ENCODE data around the gene FCN1. TPM values are rescaled to one million over a fixed set of nuclear protein-coding genes. Genes with fewer than 3 reads are reported as not detected.

The FCN1 gene
- polyA plus RNA-seq, 1 donor (not counting 4 experiments of a cell fraction or from before 2014, with no cell fraction given), result not detected

- H3K79me2 ChIP-seq (ENCODE audit: control insufficient read depth, insufficient read depth, low read length), result no peaks in the 10 kb centered on the region
- no peak overlapping the region for H3K9ac ChIP-seq (ENCODE audit: control insufficient read depth, extremely low read depth, insufficient read depth, low read length)
- H3K9me3 ChIP-seq (ENCODE audit: control insufficient read depth, low read depth, low read length), result no peaks in the 10 kb centered on the region
- H3K36me3 ChIP-seq (ENCODE audit: control insufficient read depth in 2 of 2, extremely low read depth in 1 of 2, insufficient read depth in 2 of 2, low read length in 2 of 2), result no peaks in the 10 kb centered on the region
- DNase-seq (ENCODE audit: low read depth, low spot score) (no peak), FAIRE-seq (no peak)
- dilution Hi-C loops (cut with MboI; ENCODE audit: extremely low pct_ligation_motif_present, low sequenced_read_pairs), result no loop called here
- H3K4me3 ChIP-seq (ENCODE audit: control insufficient read depth in 2 of 3, extremely low read depth in 1 of 3, insufficient read depth in 2 of 3, low read depth in 1 of 3, low read length in 3 of 3), result no peak overlapping the region
- H4K20me1 ChIP-seq (ENCODE audit: control insufficient read depth, extremely low read depth, insufficient read depth, low read length), result no peaks in the 10 kb centered on the region
- H3K27me3 ChIP-seq (ENCODE audit: control insufficient read depth, extremely low read depth, insufficient read depth, low read length), result peaks cover 9% of the 10 kb centered on the region
- H3K9me1 ChIP-seq (ENCODE audit: control insufficient read depth, extremely low read depth, insufficient read depth, low read length), result no peaks in the 10 kb centered on the region
- H3K4me2 ChIP-seq (ENCODE audit: control insufficient read depth, extremely low read depth, insufficient read depth, low read depth, low read length), result no peak overlapping the region
- H3K27ac ChIP-seq (ENCODE audit: control insufficient read depth, insufficient read depth, low read length), result no peak overlapping the region
- H2AFZ ChIP-seq (ENCODE audit: control insufficient read depth, low read length), result no peak overlapping the region
- peaks cover 3% of the 10 kb centered on the region for H3K4me1 ChIP-seq (ENCODE audit: control insufficient read depth, extremely low read depth, insufficient read depth, low read length)
- TF ChIP-seq EZH2 (IDR thresholded peaks at IDR 0.05; ENCODE audit: low read length) (no peak), CTCF (optimal IDR thresholded peaks at IDR 0.05 in 1 of 3, IDR thresholded peaks at IDR 0.05 in 1 of 3, conservative IDR thresholded peaks at IDR 0.05 in 1 of 3; ENCODE audit: extremely low read depth in 1 of 3, insufficient read depth in 2 of 3, low read length in 3 of 3) (no peak)
These were observed 23.4 kb downstream of the FCN1 start for GRCh38 chr9:134894136-134894860.

- H2AFZ ChIP-seq (ENCODE audit: control insufficient read depth, low read length), result no peak overlapping the region
- no peaks in the 10 kb centered on the region for H3K9me1 ChIP-seq (ENCODE audit: control insufficient read depth, extremely low read depth, insufficient read depth, low read length)
- dilution Hi-C loops (cut with MboI; ENCODE audit: extremely low pct_ligation_motif_present, low sequenced_read_pairs), result no loop called here
- peaks cover 3% of the 10 kb centered on the region for H3K4me1 ChIP-seq (ENCODE audit: control insufficient read depth, extremely low read depth, insufficient read depth, low read length)
- peaks cover 9% of the 10 kb centered on the region for H3K27me3 ChIP-seq (ENCODE audit: control insufficient read depth, extremely low read depth, insufficient read depth, low read length)
- no peaks in the 10 kb centered on the region for H3K79me2 ChIP-seq (ENCODE audit: control insufficient read depth, insufficient read depth, low read length)
- H3K9me3 ChIP-seq (ENCODE audit: control insufficient read depth, low read depth, low read length), result no peaks in the 10 kb centered on the region
- no peak overlapping the region for H3K4me3 ChIP-seq (ENCODE audit: control insufficient read depth in 2 of 3, extremely low read depth in 1 of 3, insufficient read depth in 2 of 3, low read depth in 1 of 3, low read length in 3 of 3)
- no peak for TF ChIP-seq EZH2 (IDR thresholded peaks at IDR 0.05; ENCODE audit: low read length)
- no peak for TF ChIP-seq CTCF (optimal IDR thresholded peaks at IDR 0.05 in 1 of 3, IDR thresholded peaks at IDR 0.05 in 1 of 3, conservative IDR thresholded peaks at IDR 0.05 in 1 of 3; ENCODE audit: extremely low read depth in 1 of 3, insufficient read depth in 2 of 3, low read length in 3 of 3)
- H3K36me3 ChIP-seq (ENCODE audit: control insufficient read depth in 2 of 2, extremely low read depth in 1 of 2, insufficient read depth in 2 of 2, low read length in 2 of 2), result no peaks in the 10 kb centered on the region
- no peak overlapping the region for H3K27ac ChIP-seq (ENCODE audit: control insufficient read depth, insufficient read depth, low read length)
- DNase-seq (ENCODE audit: low read depth, low spot score), result no peak
- H3K4me2 ChIP-seq (ENCODE audit: control insufficient read depth, extremely low read depth, insufficient read depth, low read depth, low read length), result no peak overlapping the region
- FAIRE-seq, result no peak
- no peaks in the 10 kb centered on the region for H4K20me1 ChIP-seq (ENCODE audit: control insufficient read depth, extremely low read depth, insufficient read depth, low read length)
- no peak overlapping the region for H3K9ac ChIP-seq (ENCODE audit: control insufficient read depth, extremely low read depth, insufficient read depth, low read length)
These were observed 24.8 kb downstream of the FCN1 start for GRCh38 chr9:134892820-134893420.

Data from keratinocyte (primary cell).